CD4-positive, alpha-beta memory T cell (primary cell): ENCODE data around the gene EPDR1. TPM values are rescaled to one million over a fixed set of nuclear protein-coding genes. Genes with fewer than 3 reads are reported as not detected.

Experiments
- CTCF ChIA-PET: fragments of 350-600 bp; sonication (Branson Sonifier 250); formaldehyde crosslinking; loops from one replicate; lab custom pipeline; 2021; ENCODE audit warnings: inconsistent platforms; ENCODE audit not compliant: partially characterized antibody; lab: Charles Lee
- POLR2A ChIA-PET: fragments of 350-600 bp; sonication (Branson Sonifier 250); formaldehyde crosslinking; loops from one replicate; lab custom pipeline; 2021; ENCODE audit not compliant: partially characterized antibody; lab: Charles Lee
- DNase-seq, 5 donors: peaks; one replicate each; pipeline versions ENCODE4 v3.0.0 to v3.0.0-alpha.2; 2020 to 2022; ENCODE audit warnings: mixed read lengths in 1 of 5
- H3K27ac ChIP-seq: one replicate; pipeline ENCODE4 v1.7.0; 2013; ENCODE audit warnings: low read depth, low read length
- H3K27me3 ChIP-seq: 2 replicates; pipeline ENCODE4 v1.7.0; 2013; ENCODE audit warnings: mild to moderate bottlenecking, low read length, moderate library complexity; ENCODE audit not compliant: insufficient read depth
- H3K36me3 ChIP-seq: 2 replicates; pipeline ENCODE4 v1.7.0; 2013; ENCODE audit warnings: mild to moderate bottlenecking, low read length, moderate library complexity; ENCODE audit not compliant: insufficient read depth
- H3K4me1 ChIP-seq: 2 replicates; pipeline ENCODE4 v1.7.0; 2013; ENCODE audit warnings: mild to moderate bottlenecking, low read length, moderate library complexity; ENCODE audit not compliant: insufficient read depth
- H3K4me3 ChIP-seq, 2 donors: one replicate each; pipeline ENCODE4 v1.7.0; 2013; ENCODE audit warnings: low read length in 2 of 2, mild to moderate bottlenecking in 1 of 2
- H3K9me3 ChIP-seq, 2 donors: one replicate each; pipeline ENCODE4 v1.7.0; 2013; ENCODE audit warnings: low read length in 2 of 2, control low read depth in 1 of 2; ENCODE audit not compliant: control insufficient read depth in 1 of 2
- H3K27ac Mint-ChIP-seq, 7 donors: one replicate each; pipeline ENCODE4 v1.8.0; 2020 to 2021; ENCODE audit warnings: mixed read lengths in 7 of 7, mild to moderate bottlenecking in 6 of 7, inconsistent platforms in 3 of 7, moderate library complexity in 3 of 7
- H3K27me3 Mint-ChIP-seq, 2 donors: one replicate each; pipeline ENCODE4 v1.8.0; 2020 to 2021; ENCODE audit warnings: mixed read lengths in 2 of 2
- H3K36me3 Mint-ChIP-seq, 2 donors: one replicate each; pipeline ENCODE4 v1.8.0; 2020 to 2021; ENCODE audit warnings: mixed read lengths in 2 of 2, inconsistent platforms in 1 of 2, mild to moderate bottlenecking in 1 of 2
- H3K4me1 Mint-ChIP-seq, 4 donors: one replicate each; pipeline ENCODE4 v1.8.0; 2020 to 2021; ENCODE audit warnings: mixed read lengths in 4 of 4, mild to moderate bottlenecking in 1 of 4
- H3K4me3 Mint-ChIP-seq, 8 donors: one replicate each; pipeline ENCODE4 v1.8.0; 2020 to 2021; ENCODE audit warnings: mixed read lengths in 8 of 8, mild to moderate bottlenecking in 7 of 8, moderate library complexity in 6 of 8, inconsistent platforms in 3 of 8
- H3K9me3 Mint-ChIP-seq, 8 donors: one replicate each; pipeline ENCODE4 v1.8.0; 2020 to 2021; ENCODE audit warnings: mixed read lengths in 8 of 8, mild to moderate bottlenecking in 5 of 8, inconsistent platforms in 3 of 8, moderate library complexity in 1 of 8
- intact Hi-C: fragments of 100-400 bp; cut with micrococcal nuclease; formaldehyde crosslinking; loops from one replicate; pipeline ENCODE4 v1.15.1; 2023
- polyA plus RNA-seq, 2 donors: library from polyadenylated mRNA; unstranded; fragments of 300-500 nt; fragmentation: Illumina TruSeq; gene quantifications; one replicate each; pipeline ENCODE4 v1.2.3, GENCODE V29; 2021
- total RNA-seq, 2 experiments: library from RNA; stranded (reverse); gene quantifications; one replicate each; pipeline ENCODE4 v1.2.3, GENCODE V29; 2021

Gene EPDR1
- total and polyA plus RNA-seq, 4 experiments from 2014 or later: 0.19 to 0.41 (median 0.34) TPM

DNA sequence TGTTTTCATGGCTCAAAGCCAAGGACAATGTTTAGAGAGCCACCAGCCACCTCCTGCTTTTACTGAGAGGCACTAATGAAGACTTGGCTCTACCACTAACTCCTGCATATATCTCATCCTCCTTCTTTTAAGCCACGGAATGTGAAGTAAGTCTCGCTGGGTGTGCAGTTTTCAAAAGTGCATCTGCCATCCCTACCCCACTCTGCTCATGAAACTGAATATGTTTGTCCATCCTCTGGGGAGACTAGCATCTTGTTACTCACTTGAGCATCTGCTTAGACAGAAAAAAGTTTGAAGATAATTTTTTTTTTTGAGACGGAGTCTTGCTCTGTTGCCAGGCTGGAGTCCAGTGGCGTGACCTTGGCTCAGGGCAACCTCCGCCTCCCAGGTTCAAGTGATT, 40.8 kb downstream of the EPDR1 start:
- no peaks in the 10 kb centered on the region for H3K36me3 ChIP-seq
- no peaks in the 10 kb centered on the region for H3K27me3 ChIP-seq
- CTCF ChIA-PET: interaction anchor here (1.0 kb wide), 1 partner anchor 14 kb away, joined by 3 read pairs; no protein-coding TSS in a partner anchor
- no peak overlapping the region for H3K27ac ChIP-seq
- H3K4me3 ChIP-seq: no peak overlapping the region
- Mint-ChIP-seq H3K27ac (no peak overlapping the region), H3K9me3 (peaks cover 0 to 2% (median 0%) of the 10 kb centered on the region in 8 donors), H3K4me3 (no peak overlapping the region), H3K36me3 (no peaks in the 10 kb centered on the region), H3K27me3 (peaks cover 0 to 2% of the 10 kb centered on the region in 2 donors), H3K4me1 (no peaks in the 10 kb centered on the region)
- intact Hi-C loops: no loop called here
- POLR2A ChIA-PET: no interaction called here
- H3K9me3 ChIP-seq: no peaks in the 10 kb centered on the region
- DNase-seq: no peak
- H3K4me1 ChIP-seq: no peaks in the 10 kb centered on the region

GRCh38 chr7:37964196-37964595, 43.8 kb downstream of the EPDR1 start:
- no peak overlapping the region for H3K27ac Mint-ChIP-seq
- intact Hi-C loops: no loop called here
- H3K27ac ChIP-seq: no peak overlapping the region
- no peaks in the 10 kb centered on the region for H3K27me3 ChIP-seq
- no peaks in the 10 kb centered on the region for H3K36me3 ChIP-seq
- ChIA-PET POLR2A (no interaction called here), CTCF (no interaction called here)
- H3K36me3 Mint-ChIP-seq: no peaks in the 10 kb centered on the region
- no peaks in the 10 kb centered on the region for H3K4me1 Mint-ChIP-seq
- H3K4me1 ChIP-seq: no peaks in the 10 kb centered on the region
- H3K9me3 Mint-ChIP-seq: peaks cover 0 to 2% (median 0%) of the 10 kb centered on the region in 8 donors
- no peaks in the 10 kb centered on the region for H3K9me3 ChIP-seq
- H3K4me3 Mint-ChIP-seq: no peak overlapping the region
- H3K27me3 Mint-ChIP-seq: peaks cover 0 to 2% of the 10 kb centered on the region in 2 donors
- DNase-seq: no peak
- H3K4me3 ChIP-seq: no peak overlapping the region

DNA sequence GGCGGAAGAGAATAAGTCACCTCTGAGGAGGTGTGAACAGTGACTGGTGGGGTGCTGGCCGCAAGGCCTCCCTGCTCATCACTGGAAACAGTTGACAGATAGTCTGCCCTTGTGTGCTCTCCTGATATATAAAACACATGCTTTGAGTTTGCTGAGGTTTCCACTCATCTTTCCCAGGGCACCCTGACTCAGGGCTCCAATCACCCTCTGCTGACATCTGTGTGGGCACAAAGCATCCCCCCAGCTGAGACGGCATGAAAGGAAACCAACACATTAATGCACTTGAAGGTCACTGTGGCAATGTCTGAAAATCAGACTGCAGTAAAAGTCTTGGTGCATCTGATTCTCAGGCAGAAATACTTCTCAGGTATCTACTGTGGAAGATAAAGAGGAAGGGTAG, 49.8 kb downstream of the EPDR1 start:
- DNase-seq: no peak
- Histone ChIP-seq H3K27me3 (peaks cover 3% of the 10 kb centered on the region), H3K9me3 (no peaks in the 10 kb centered on the region), H3K27ac (no peak overlapping the region), H3K4me1 (no peaks in the 10 kb centered on the region), H3K36me3 (no peaks in the 10 kb centered on the region), H3K4me3 (no peak overlapping the region)
- H3K27me3 Mint-ChIP-seq: peaks cover 0 to 1% of the 10 kb centered on the region in 2 donors
- CTCF ChIA-PET: no interaction called here
- H3K4me3 Mint-ChIP-seq: no peak overlapping the region
- no peak overlapping the region for H3K27ac Mint-ChIP-seq
- intact Hi-C loops: no loop called here
- H3K4me1 Mint-ChIP-seq: no peaks in the 10 kb centered on the region
- POLR2A ChIA-PET: no interaction called here
- no peaks in the 10 kb centered on the region for H3K36me3 Mint-ChIP-seq
- peaks cover 0 to 2% (median 0%) of the 10 kb centered on the region in 8 donors for H3K9me3 Mint-ChIP-seq

- intact Hi-C loops: no loop called here
- Histone ChIP-seq H3K27me3 (peaks cover 3% of the 10 kb centered on the region), H3K4me3 (no peak overlapping the region), H3K4me1 (no peaks in the 10 kb centered on the region), H3K9me3 (no peaks in the 10 kb centered on the region), H3K27ac (no peak overlapping the region), H3K36me3 (no peaks in the 10 kb centered on the region)
- H3K27ac Mint-ChIP-seq: no peak overlapping the region
- ChIA-PET CTCF (no interaction called here), POLR2A (no interaction called here)
- peaks cover 0 to 2% (median 0%) of the 10 kb centered on the region in 8 donors for H3K9me3 Mint-ChIP-seq
- no peak for DNase-seq
- H3K4me3 Mint-ChIP-seq: no peak overlapping the region
- H3K4me1 Mint-ChIP-seq: no peaks in the 10 kb centered on the region
- no peaks in the 10 kb centered on the region for H3K36me3 Mint-ChIP-seq
- H3K27me3 Mint-ChIP-seq: peaks cover 1 to 2% of the 10 kb centered on the region in 2 donors
Measured at GRCh38 chr7:37971491-37971890, 51.1 kb downstream of the EPDR1 start.

GRCh38 chr7:37973915-37974314, 53.5 kb downstream of the EPDR1 start:
- no peaks in the 10 kb centered on the region for H3K36me3 Mint-ChIP-seq
- no peaks in the 10 kb centered on the region for H3K36me3 ChIP-seq
- H3K27ac ChIP-seq: no peak overlapping the region
- H3K27me3 ChIP-seq: peaks cover 3% of the 10 kb centered on the region
- no peaks in the 10 kb centered on the region for H3K4me1 ChIP-seq
- no peak overlapping the region for H3K4me3 Mint-ChIP-seq
- ChIA-PET POLR2A (no interaction called here), CTCF (no interaction called here)
- H3K4me1 Mint-ChIP-seq: no peaks in the 10 kb centered on the region
- H3K4me3 ChIP-seq: no peak overlapping the region
- H3K9me3 ChIP-seq: no peaks in the 10 kb centered on the region
- DNase-seq: no peak
- peaks cover 0 to 2% (median 0%) of the 10 kb centered on the region in 8 donors for H3K9me3 Mint-ChIP-seq
- H3K27ac Mint-ChIP-seq: no peak overlapping the region
- H3K27me3 Mint-ChIP-seq: peaks cover 1 to 2% of the 10 kb centered on the region in 2 donors
- intact Hi-C loops: no loop called here

DNA sequence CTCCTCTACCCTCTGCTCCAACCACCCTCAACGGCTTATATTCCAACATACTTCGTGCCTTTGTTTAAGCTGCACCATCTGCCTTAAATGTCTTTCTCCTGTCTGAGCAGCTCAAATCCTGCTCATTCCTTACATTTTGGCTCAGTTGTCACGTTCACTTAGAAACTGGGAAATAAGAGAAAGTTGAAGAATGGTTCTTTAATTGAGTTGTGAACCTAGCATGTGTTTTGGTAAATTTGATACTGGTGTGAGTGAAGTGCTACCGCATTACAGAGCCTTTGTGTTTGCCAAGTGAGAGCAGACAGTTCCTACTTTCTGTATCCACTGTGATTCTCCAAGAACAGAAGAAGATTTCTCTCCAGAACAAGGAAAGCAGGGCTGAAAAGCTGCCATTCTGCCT, 54.3 kb downstream of the EPDR1 start:
- DNase-seq: no peak
- Histone ChIP-seq H3K36me3 (no peaks in the 10 kb centered on the region), H3K9me3 (no peaks in the 10 kb centered on the region), H3K4me1 (no peaks in the 10 kb centered on the region), H3K4me3 (no peak overlapping the region), H3K27me3 (peaks cover 3% of the 10 kb centered on the region), H3K27ac (no peak overlapping the region)
- ChIA-PET POLR2A (no interaction called here), CTCF (interaction anchor here (1.3 kb wide), 1 partner anchor 13 kb away, joined by 3 read pairs; no protein-coding TSS in a partner anchor)
- H3K27me3 Mint-ChIP-seq: peaks cover 1 to 2% of the 10 kb centered on the region in 2 donors
- no peaks in the 10 kb centered on the region for H3K36me3 Mint-ChIP-seq
- H3K4me1 Mint-ChIP-seq: no peaks in the 10 kb centered on the region
- intact Hi-C loops: no loop called here
- H3K27ac Mint-ChIP-seq: no peak overlapping the region
- peaks cover 0 to 2% (median 0%) of the 10 kb centered on the region in 8 donors for H3K9me3 Mint-ChIP-seq
- H3K4me3 Mint-ChIP-seq: no peak overlapping the region

DNA sequence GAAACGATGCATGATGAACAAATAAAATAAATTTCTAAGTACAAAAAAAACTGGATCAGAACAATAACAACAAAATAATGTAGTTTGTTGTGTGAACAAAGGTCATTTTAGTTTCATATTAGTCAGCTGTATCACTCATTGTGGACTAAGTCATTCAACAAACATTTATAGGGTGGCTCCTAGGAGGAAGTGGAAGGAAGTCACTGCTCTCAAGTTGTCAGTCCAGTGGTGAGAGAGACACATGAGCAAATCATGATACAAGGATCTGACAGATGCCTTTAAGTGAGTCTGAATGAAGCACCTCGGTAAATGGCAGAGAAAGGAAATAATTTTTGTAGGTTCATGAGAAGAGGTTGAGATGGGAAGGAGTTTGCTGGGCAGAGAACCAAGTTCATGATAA, 56.8 kb downstream of the EPDR1 start:
- intact Hi-C loops: no loop called here
- Histone ChIP-seq H3K36me3 (no peaks in the 10 kb centered on the region), H3K9me3 (no peaks in the 10 kb centered on the region), H3K4me1 (no peaks in the 10 kb centered on the region), H3K4me3 (no peak overlapping the region), H3K27me3 (peaks cover 3% of the 10 kb centered on the region), H3K27ac (no peak overlapping the region)
- H3K4me3 Mint-ChIP-seq: no peak overlapping the region
- H3K9me3 Mint-ChIP-seq: peaks cover 0 to 2% (median 0%) of the 10 kb centered on the region in 8 donors
- H3K4me1 Mint-ChIP-seq: no peaks in the 10 kb centered on the region
- peaks cover 3 to 4% of the 10 kb centered on the region in 2 donors for H3K27me3 Mint-ChIP-seq
- ChIA-PET POLR2A (no interaction called here), CTCF (no interaction called here)
- no peak overlapping the region for H3K27ac Mint-ChIP-seq
- no peaks in the 10 kb centered on the region for H3K36me3 Mint-ChIP-seq
- no peak for DNase-seq

GRCh38 chr7:37981664-37982063, 61.2 kb downstream of the EPDR1 start:
- no peaks in the 10 kb centered on the region for H3K9me3 Mint-ChIP-seq
- no peaks in the 10 kb centered on the region for H3K4me1 Mint-ChIP-seq
- peaks cover 2 to 4% of the 10 kb centered on the region in 2 donors for H3K27me3 Mint-ChIP-seq
- Histone ChIP-seq H3K9me3 (no peaks in the 10 kb centered on the region), H3K36me3 (no peaks in the 10 kb centered on the region), H3K27me3 (no peaks in the 10 kb centered on the region), H3K4me1 (no peaks in the 10 kb centered on the region), H3K4me3 (no peak overlapping the region), H3K27ac (no peak overlapping the region)
- intact Hi-C loops: no loop called here
- POLR2A ChIA-PET: no interaction called here
- H3K4me3 Mint-ChIP-seq: no peak overlapping the region
- CTCF ChIA-PET: no interaction called here
- no peak for DNase-seq
- H3K36me3 Mint-ChIP-seq: no peaks in the 10 kb centered on the region
- H3K27ac Mint-ChIP-seq: no peak overlapping the region
